GM21619 (cell line): ENCODE measurements around the gene NAALADL2.
"Not testable (repeated sequence)": the region's sequence is repeated elsewhere in the genome, so short reads cannot be mapped to it uniquely, and the experiment has no call there.

Experiments used
- ATAC-seq: cut with Tn5 transposase; IDR thresholded peaks from one replicate; pipeline ENCODE4 v1.9.1; 2021; ENCODE audit not compliant: unreplicated experiment

The NAALADL2 gene

DNA sequence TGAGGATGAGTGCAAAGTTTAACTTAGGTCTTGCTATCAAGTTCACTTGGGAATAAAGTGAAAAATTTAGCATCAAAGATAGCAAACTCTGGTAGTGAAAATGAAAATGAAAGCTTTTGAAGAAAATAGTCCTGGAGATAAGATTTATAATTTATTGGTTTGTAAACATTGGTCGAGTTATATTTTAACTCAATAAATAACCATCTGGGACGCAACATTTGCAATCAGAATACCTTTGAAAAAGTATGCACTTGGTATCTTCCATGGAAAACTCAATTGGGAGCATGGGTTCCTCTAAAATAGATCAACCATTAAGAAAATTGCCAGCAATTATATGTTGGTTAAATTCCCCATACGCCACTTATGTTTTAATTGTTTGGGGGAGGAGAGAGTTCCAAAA, 209.5 kb downstream of the NAALADL2 start:
- no peak for ATAC-seq

- no peak for ATAC-seq
Observed at GRCh38 chr3:175070946-175071345, 211.8 kb downstream of the NAALADL2 start.

- ATAC-seq = no peak
Observed at GRCh38 chr3:175073219-175073905, 214.2 kb downstream of the NAALADL2 start.

DNA sequence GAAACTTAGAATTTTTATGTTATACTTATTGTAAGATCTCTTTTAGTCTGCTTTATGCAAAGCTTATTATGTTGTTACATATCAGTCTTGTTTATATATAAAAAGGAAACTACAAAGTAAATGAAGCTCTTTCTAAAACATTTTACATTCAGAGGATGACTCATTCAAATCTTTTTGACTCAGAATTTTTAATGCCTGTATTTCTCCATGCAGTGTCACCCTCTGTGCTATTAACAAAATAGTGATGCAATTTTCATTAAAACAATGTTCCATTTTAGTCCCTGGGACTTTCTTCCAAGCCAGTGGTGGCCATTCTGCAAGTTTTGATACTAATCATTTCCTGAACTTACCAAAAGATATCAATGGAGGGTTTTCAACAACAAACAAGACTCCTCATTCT, 216.1 kb downstream of the NAALADL2 start:
- ATAC-seq = no peak

GRCh38 chr3:175077216-175077615, 218.1 kb downstream of the NAALADL2 start:
- ATAC-seq = no peak

DNA sequence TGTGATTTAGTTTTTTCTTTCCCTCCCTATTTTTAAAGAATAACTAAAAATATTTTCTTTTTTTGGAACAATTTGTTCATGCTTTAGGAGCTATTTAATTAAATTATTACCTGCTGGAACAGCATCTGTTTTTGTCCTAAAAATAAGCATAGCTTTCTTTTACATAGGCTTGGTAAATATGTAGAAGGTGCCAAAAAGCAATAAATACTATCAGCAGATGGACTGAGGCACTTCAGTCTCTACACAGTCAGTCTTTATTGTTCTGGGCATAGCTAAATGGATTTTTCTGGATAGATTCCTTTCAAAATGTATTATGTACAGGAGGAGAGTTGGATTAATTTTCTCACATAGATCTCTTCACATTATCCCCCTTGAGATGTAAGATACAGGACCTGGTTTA, 223.5 kb downstream of the NAALADL2 start:
- ATAC-seq = no peak

DNA sequence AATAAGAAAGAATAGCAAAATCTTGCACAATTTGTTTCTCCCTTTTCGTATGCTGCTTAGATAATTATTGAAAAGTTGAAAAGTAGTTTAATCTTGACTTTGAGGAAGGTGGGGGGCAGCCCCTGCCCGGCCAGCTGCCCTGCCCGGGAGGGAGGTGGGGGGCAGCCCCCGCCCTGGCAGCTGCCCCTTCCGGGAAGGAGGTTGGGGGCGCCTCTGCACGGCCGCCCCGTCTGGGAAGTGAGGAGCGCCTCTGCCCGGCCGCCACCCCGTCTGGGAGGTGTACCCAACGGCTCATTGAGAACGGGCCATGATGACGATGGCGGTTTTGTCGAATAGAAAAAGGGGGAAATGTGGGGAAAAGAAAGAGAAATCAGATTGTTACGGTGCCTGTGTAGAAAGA, 228.0 kb downstream of the NAALADL2 start:
- not testable (repeated sequence) for ATAC-seq

GRCh38 chr3:175088766-175089380, 229.7 kb downstream of the NAALADL2 start:
- ATAC-seq = no peak

GRCh38 chr3:175091426-175092114, 232.4 kb downstream of the NAALADL2 start:
- ATAC-seq = no peak

- no peak for ATAC-seq
Observed at GRCh38 chr3:175093748-175094147, 234.6 kb downstream of the NAALADL2 start.

- ATAC-seq = no peak
Observed at GRCh38 chr3:175094344-175094743, 235.2 kb downstream of the NAALADL2 start.

GRCh38 chr3:175098644-175099043, 239.5 kb downstream of the NAALADL2 start:
- ATAC-seq = no peak

- no peak for ATAC-seq
Observed at GRCh38 chr3:175102161-175102560, 243.0 kb downstream of the NAALADL2 start.

DNA sequence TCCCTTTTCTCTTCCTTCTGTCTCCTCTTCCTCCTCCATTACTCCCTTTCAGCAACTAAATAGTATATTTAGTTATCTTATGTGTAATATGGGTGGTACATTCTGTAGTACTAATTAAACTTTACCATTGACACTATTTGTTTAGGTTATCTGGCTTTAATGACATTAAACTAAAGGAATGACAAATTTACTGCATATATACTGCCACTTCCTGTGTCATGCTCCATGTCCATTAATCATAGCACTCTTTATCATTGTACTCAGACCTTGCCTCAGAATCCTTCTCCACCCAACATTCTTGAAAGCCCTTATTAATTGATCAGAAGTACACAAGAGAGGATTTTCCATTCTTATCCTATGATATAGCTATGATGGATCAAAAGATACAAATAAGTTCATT, 244.2 kb downstream of the NAALADL2 start:
- no peak for ATAC-seq

DNA sequence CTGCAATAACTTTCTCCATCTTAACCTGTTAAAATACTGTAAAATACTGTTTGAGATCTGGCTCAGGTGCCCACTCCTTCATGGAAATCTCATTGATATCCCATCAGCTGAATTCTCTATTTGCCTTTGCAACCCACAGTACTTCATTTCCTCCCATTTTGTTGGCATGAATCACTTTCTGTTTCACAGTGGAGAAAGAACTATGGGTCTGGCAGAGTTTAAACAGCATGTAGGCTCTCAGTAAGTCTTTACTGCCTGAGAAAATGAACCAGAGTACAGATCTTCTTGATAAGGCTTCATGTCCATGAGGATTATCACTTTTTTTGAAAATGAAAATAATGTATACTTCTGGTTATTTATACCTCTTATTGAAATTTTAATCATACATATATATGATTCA, 245.9 kb downstream of the NAALADL2 start:
- no peak for ATAC-seq

GRCh38 chr3:175107231-175107630, 248.1 kb downstream of the NAALADL2 start:
- ATAC-seq = no peak

GRCh38 chr3:175107995-175108394, 248.9 kb downstream of the NAALADL2 start:
- no peak for ATAC-seq

DNA sequence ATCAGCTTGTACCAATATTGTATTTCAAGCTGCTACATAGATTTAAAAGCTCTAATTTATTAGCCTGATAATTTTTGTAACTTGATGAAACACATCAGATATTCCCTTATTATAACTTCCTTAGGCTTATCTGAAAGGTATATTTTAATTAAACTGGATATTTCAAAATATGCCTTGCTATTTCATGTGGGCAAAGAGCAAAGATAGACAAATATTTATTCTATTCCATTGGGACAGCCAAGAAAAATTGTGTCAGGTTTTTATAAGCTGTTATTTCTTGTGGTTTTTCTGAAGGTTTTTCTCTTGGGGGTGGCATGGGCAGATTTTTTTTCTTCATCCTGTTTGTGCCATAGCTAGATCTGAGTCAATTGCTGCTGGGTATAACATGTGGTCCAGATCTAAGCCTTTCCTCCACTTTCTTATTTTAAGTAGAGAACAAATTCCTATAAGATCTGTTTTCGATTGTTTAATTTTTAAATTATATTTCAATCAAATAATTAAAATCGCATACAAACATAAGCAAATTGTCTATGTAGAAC, 249.5 kb downstream of the NAALADL2 start:
- no peak for ATAC-seq

DNA sequence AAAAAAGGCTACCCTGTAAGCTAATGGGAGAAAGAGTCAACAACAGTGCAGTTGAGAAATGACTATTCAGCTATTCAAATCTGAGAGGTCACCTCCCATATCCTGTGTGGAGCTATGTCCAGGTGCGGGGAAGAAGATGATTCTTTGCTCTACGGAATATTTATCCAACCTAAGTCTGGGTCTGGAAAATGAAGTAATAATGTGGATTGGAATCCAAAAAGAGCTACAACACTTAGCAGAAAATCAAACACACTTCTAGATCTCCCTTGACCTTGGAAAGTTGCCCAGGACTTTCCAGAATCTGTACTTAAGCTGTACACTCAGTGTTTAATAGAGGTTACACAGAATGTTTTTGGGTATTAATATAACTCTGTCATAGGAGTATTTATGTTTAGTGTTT, 251.9 kb downstream of the NAALADL2 start:
- ATAC-seq = no peak

DNA sequence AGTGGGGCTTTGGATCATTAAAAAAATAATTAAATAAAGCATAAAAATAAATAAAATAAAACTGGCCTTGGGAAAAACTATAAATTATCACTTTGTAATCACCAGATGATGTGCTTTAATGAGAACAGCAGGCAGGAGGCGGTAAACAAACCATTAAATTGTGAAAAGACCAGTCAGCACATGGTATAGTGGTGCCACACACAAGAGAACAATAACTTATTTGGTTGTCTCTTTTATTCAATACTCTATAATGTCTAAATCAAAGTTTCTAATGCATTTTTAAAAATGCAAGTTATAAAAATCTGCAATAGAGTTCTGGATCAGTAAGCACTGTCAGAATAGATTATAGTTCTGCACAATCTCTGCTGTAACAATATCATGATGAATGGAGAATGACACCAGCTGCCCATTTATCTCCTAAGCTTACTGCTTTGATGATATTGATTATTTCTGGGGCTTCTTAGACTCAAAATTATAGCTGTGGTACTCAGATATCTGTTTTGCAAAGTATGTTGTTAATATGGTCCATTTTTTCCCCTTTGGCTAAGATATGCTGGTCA, 259.3 kb downstream of the NAALADL2 start:
- no peak for ATAC-seq

DNA sequence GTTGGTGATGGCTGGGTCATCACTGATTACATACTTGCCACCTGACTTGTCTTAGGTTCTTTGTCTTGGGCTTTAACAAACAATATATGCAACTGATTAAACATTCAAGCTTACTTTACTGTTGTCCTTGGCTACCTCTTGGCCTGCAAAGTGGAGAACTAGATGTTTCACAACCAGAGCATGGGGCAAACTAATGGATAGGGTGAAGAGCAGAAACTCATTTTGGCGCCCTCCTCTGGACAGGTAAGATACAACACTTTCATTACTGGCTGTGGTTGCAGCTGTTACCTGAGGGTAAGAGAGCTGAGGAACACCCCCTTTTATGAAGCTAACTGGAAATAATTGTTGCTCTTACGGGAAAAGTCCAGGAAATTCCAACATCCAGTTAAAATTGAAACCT, 262.1 kb downstream of the NAALADL2 start:
- ATAC-seq = no peak
